Measurements from ENCODE around the gene RHBDL1.

DNA sequence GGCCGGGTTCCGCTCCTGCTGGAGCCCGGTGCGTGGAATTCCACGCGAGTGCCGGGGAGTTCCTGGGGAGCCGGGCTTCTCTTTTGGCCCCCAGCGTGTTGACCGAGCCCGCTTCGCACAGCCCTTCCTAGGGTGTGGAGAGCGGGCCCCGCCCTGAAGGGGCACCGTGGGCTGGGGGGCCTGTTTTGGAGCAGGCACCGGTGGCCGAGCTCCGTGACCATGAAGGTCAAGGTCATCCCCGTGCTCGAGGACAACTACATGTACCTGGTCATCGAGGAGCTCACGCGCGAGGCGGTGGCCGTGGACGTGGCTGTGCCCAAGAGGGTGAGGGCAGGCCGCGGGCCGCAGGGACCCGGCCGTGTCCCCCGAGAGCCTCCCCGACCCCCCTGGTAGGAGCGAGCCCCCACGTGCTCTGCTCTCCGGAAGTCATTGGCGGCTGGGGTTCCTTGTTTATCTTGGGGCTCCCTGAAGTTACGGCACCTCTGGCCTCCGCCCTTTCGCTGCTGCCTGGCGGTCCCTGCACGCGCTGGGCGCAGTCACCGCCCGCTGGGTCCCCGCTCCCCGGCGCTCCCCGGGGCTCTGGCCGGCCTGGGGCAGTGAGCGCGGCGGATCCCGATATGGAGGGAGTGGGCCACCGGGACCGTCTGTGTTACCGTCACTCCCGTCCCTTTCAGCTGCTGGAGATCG, 52.0 kb downstream of the RHBDL1 start:
- TF ChIP-seq, protein P1, sequence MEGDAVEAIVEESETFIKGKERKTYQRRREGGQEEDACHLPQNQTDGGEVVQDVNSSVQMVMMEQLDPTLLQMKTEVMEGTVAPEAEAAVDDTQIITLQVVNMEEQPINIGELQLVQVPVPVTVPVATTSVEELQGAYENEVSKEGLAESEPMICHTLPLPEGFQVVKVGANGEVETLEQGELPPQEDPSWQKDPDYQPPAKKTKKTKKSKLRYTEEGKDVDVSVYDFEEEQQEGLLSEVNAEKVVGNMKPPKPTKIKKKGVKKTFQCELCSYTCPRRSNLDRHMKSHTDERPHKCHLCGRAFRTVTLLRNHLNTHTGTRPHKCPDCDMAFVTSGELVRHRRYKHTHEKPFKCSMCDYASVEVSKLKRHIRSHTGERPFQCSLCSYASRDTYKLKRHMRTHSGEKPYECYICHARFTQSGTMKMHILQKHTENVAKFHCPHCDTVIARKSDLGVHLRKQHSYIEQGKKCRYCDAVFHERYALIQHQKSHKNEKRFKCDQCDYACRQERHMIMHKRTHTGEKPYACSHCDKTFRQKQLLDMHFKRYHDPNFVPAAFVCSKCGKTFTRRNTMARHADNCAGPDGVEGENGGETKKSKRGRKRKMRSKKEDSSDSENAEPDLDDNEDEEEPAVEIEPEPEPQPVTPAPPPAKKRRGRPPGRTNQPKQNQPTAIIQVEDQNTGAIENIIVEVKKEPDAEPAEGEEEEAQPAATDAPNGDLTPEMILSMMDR (conservative IDR thresholded peaks at IDR 0.05; ENCODE audit: low read depth in 2 of 2), result no peak
- TF ChIP-seq REST (IDR thresholded peaks at IDR 0.05; ENCODE audit: unreplicated experiment), result no peak
- no peak for TF ChIP-seq CREB1 (CRISPR knock-in tag; IDR thresholded peaks at IDR 0.05; ENCODE audit: low read depth)
- no peak; the same call in 1 of the 2 replicates for TF ChIP-seq POLR2AphosphoS5 (IDR thresholded peaks at IDR 0.05; ENCODE audit: low read depth)
- no peak for TF ChIP-seq EZH2 (IDR thresholded peaks at IDR 0.05; ENCODE audit: low read depth, unreplicated experiment)
- no peak for TF ChIP-seq JUNB (IDR thresholded peaks at IDR 0.05; ENCODE audit: unreplicated experiment)
- TF ChIP-seq ZNF114 (CRISPR knock-in tag; IDR thresholded peaks at IDR 0.05), result no peak
- no peak for TF ChIP-seq EZH2phosphoT487 (IDR thresholded peaks at IDR 0.05; ENCODE audit: unreplicated experiment)
